ENCODE results near the gene ERF. TPM values are rescaled to one million over a fixed set of nuclear protein-coding genes. Genes with fewer than 3 reads are reported as not detected.

Gene ERF
- total and polyA plus RNA-seq, 2 of the 8 experiments (the other 6 are each of a cell fraction or from before 2014, with no cell fraction given), result 43.7 to 62.7 TPM

DNA sequence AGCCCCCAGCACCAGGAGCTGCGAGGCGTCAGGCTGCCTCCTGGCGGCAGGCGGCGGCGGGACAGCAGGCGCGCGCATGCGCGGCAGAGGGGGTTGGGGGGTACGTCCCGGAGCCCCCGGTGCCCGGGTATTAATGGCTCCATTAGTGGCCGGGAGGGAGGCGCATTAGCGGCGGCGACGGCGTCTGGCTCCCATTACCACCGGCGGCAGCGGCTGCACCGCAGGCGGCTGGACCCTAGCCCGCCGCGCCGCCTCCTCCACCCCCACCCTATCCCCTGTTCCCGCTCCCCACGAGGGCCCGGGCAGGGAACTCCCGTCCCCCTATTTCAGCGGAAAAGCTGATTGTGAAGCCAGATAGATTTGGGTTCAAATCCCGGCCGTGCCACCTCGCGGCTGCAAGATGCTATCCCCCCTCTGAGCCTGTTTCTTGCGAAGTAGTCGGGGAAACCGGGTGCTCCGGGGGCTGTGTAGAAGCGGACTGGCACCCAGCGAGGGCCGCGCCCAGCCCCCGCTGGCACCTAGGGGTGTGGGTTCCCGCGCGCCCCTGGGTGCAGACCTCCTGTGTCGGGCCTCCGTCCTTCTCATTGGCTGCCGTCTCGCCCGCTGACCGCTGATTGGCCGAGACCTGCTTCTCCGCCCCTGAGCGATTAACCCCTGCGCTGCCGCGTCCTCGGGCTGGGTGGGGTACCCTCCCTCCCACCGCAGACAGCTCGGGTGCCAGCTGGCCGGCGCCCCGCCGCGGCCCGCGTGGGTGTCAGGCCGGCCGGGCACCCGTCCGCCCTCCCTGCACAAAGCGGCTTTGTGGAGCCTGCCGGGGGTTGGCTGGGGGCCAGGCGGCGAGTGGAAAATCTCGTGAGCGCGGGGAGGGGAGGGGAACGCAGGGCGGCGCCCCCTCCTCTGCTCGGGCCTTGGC, 25.2 kb upstream of the ERF start (continued):
- TF ChIP-seq RNF2 (IDR thresholded peaks at IDR 0.05; ENCODE audit: borderline replicate concordance, low read depth, low read length, missing control alignments, poor library complexity, severe bottlenecking) (no peak), SP1 (IDR thresholded peaks at IDR 0.05; ENCODE audit: low read depth, low read length) (peak; percentile 76), ZNF274 (IDR thresholded peaks at IDR 0.05; ENCODE audit: borderline replicate concordance, extremely low read depth, low read length) (no peak), SIX5 (IDR thresholded peaks at IDR 0.05; ENCODE audit: low read depth, low read length) (no peak), POLR2AphosphoS5 (IDR thresholded peaks at IDR 0.05; ENCODE audit: low read depth, low read length) (no peak), YY1 (IDR thresholded peaks at IDR 0.05; ENCODE audit: low read depth, low read length) (peak; percentile 41; the same call in 1 of the 2 replicates), HDAC6 (IDR thresholded peaks at IDR 0.05; ENCODE audit: low read depth, low read length) (no peak)
- TF ChIP-seq, protein P1, sequence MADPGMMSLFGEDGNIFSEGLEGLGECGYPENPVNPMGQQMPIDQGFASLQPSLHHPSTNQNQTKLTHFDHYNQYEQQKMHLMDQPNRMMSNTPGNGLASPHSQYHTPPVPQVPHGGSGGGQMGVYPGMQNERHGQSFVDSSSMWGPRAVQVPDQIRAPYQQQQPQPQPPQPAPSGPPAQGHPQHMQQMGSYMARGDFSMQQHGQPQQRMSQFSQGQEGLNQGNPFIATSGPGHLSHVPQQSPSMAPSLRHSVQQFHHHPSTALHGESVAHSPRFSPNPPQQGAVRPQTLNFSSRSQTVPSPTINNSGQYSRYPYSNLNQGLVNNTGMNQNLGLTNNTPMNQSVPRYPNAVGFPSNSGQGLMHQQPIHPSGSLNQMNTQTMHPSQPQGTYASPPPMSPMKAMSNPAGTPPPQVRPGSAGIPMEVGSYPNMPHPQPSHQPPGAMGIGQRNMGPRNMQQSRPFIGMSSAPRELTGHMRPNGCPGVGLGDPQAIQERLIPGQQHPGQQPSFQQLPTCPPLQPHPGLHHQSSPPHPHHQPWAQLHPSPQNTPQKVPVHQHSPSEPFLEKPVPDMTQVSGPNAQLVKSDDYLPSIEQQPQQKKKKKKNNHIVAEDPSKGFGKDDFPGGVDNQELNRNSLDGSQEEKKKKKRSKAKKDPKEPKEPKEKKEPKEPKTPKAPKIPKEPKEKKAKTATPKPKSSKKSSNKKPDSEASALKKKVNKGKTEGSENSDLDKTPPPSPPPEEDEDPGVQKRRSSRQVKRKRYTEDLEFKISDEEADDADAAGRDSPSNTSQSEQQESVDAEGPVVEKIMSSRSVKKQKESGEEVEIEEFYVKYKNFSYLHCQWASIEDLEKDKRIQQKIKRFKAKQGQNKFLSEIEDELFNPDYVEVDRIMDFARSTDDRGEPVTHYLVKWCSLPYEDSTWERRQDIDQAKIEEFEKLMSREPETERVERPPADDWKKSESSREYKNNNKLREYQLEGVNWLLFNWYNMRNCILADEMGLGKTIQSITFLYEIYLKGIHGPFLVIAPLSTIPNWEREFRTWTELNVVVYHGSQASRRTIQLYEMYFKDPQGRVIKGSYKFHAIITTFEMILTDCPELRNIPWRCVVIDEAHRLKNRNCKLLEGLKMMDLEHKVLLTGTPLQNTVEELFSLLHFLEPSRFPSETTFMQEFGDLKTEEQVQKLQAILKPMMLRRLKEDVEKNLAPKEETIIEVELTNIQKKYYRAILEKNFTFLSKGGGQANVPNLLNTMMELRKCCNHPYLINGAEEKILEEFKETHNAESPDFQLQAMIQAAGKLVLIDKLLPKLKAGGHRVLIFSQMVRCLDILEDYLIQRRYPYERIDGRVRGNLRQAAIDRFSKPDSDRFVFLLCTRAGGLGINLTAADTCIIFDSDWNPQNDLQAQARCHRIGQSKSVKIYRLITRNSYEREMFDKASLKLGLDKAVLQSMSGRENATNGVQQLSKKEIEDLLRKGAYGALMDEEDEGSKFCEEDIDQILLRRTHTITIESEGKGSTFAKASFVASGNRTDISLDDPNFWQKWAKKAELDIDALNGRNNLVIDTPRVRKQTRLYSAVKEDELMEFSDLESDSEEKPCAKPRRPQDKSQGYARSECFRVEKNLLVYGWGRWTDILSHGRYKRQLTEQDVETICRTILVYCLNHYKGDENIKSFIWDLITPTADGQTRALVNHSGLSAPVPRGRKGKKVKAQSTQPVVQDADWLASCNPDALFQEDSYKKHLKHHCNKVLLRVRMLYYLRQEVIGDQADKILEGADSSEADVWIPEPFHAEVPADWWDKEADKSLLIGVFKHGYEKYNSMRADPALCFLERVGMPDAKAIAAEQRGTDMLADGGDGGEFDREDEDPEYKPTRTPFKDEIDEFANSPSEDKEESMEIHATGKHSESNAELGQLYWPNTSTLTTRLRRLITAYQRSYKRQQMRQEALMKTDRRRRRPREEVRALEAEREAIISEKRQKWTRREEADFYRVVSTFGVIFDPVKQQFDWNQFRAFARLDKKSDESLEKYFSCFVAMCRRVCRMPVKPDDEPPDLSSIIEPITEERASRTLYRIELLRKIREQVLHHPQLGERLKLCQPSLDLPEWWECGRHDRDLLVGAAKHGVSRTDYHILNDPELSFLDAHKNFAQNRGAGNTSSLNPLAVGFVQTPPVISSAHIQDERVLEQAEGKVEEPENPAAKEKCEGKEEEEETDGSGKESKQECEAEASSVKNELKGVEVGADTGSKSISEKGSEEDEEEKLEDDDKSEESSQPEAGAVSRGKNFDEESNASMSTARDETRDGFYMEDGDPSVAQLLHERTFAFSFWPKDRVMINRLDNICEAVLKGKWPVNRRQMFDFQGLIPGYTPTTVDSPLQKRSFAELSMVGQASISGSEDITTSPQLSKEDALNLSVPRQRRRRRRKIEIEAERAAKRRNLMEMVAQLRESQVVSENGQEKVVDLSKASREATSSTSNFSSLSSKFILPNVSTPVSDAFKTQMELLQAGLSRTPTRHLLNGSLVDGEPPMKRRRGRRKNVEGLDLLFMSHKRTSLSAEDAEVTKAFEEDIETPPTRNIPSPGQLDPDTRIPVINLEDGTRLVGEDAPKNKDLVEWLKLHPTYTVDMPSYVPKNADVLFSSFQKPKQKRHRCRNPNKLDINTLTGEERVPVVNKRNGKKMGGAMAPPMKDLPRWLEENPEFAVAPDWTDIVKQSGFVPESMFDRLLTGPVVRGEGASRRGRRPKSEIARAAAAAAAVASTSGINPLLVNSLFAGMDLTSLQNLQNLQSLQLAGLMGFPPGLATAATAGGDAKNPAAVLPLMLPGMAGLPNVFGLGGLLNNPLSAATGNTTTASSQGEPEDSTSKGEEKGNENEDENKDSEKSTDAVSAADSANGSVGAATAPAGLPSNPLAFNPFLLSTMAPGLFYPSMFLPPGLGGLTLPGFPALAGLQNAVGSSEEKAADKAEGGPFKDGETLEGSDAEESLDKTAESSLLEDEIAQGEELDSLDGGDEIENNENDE (IDR thresholded peaks at IDR 0.05; ENCODE audit: insufficient replicate concordance, low read length), result no peak
